GM12865 (cell line): Measurements from ENCODE around the gene HSF2BP.
"Not testable (repeated sequence)": the region's sequence is repeated elsewhere in the genome, so short reads cannot be mapped to it uniquely, and the experiment has no call there.

Experiments
- DNase-seq: peaks from one replicate; pipeline ENCODE4 v3.0.0; 2010; ENCODE audit warnings: low read depth
- H3K4me3 ChIP-seq: 2 replicates; pipeline ENCODE4 v1.5.1; 2011; ENCODE audit warnings: mild to moderate bottlenecking, low read depth, low read length, control low read depth
- CTCF ChIP-seq: IDR thresholded peaks from 2 replicates; pipeline ENCODE4 v1.5.1; 2011; ENCODE audit warnings: low read length, control low read depth, low read depth, inconsistent platforms; ENCODE audit not compliant: insufficient read depth; ENCODE audit errors: missing control alignments

Gene HSF2BP

GRCh38 chr21:43658769-43659135 lies 536 bp downstream of the HSF2BP start:
- H3K4me3 ChIP-seq, result peak overlapping the region; percentile 62
- no peak for DNase-seq
- TF ChIP-seq CTCF, result no peak

GRCh38 chr21:43658088-43658741 lies 1.1 kb downstream of the HSF2BP start:
- TF ChIP-seq CTCF, result no peak
- no peak overlapping the region for H3K4me3 ChIP-seq
- DNase-seq, result no peak

GRCh38 chr21:43657355-43658087 lies 1.8 kb downstream of the HSF2BP start:
- TF ChIP-seq CTCF, result no peak
- no peak for DNase-seq
- H3K4me3 ChIP-seq, result no peak overlapping the region

GRCh38 chr21:43654806-43655489 lies 4.3 kb downstream of the HSF2BP start:
- no peak overlapping the region for H3K4me3 ChIP-seq
- TF ChIP-seq CTCF, result no peak
- no peak for DNase-seq

GRCh38 chr21:43653626-43654025 lies 5.7 kb downstream of the HSF2BP start:
- no peak for DNase-seq
- H3K4me3 ChIP-seq, result no peak overlapping the region
- TF ChIP-seq CTCF, result no peak

GRCh38 chr21:43652616-43653015 lies 6.7 kb downstream of the HSF2BP start:
- TF ChIP-seq CTCF, result no peak
- no peak overlapping the region for H3K4me3 ChIP-seq
- no peak for DNase-seq

GRCh38 chr21:43651926-43652325 lies 7.4 kb downstream of the HSF2BP start:
- not testable (repeated sequence) for H3K4me3 ChIP-seq, DNase-seq
